ENCODE data around the gene KCNJ9. TPM values are rescaled to one million over a fixed set of nuclear protein-coding genes. Genes with fewer than 3 reads are reported as not detected.

The KCNJ9 gene
- total RNA-seq, 1 donor from 2014 or later = 0.19 TPM

- peak overlapping the region; percentile 36 for H3K4me3 Mint-ChIP-seq
- no peak overlapping the region for H3K27ac Mint-ChIP-seq (ENCODE audit: unreplicated experiment)
- DNase-seq (ENCODE audit: low read depth, low spot score) = no peak
- no peak for TF ChIP-seq CTCF (conservative IDR thresholded peaks at IDR 0.05)
- peaks cover 6% of the 10 kb centered on the region for H3K9me3 Mint-ChIP-seq
- peaks cover 77% of the 10 kb centered on the region for H3K4me1 Mint-ChIP-seq
- H3K36me3 Mint-ChIP-seq (ENCODE audit: low read depth) = peaks cover 2% of the 10 kb centered on the region
- H3K27me3 Mint-ChIP-seq (ENCODE audit: low read depth) = peaks cover 56% of the 10 kb centered on the region
These were observed 28.4 kb upstream of the KCNJ9 start for GRCh38 chr1:160052936-160053335.

GRCh38 chr1:160053548-160054365 is 27.6 kb upstream of the KCNJ9 start:
- H3K9me3 Mint-ChIP-seq = peaks cover 6% of the 10 kb centered on the region
- no peak overlapping the region for H3K27ac Mint-ChIP-seq (ENCODE audit: unreplicated experiment)
- H3K4me3 Mint-ChIP-seq = peak overlapping the region; percentile 36
- H3K27me3 Mint-ChIP-seq (ENCODE audit: low read depth) = peaks cover 54% of the 10 kb centered on the region
- peaks cover 73% of the 10 kb centered on the region for H3K4me1 Mint-ChIP-seq
- TF ChIP-seq CTCF (conservative IDR thresholded peaks at IDR 0.05) = no peak
- H3K36me3 Mint-ChIP-seq (ENCODE audit: low read depth) = peaks cover 2% of the 10 kb centered on the region
- peak; percentile 30 for DNase-seq (ENCODE audit: low read depth, low spot score)

GRCh38 chr1:160056648-160057169 is 24.6 kb upstream of the KCNJ9 start:
- H3K27me3 Mint-ChIP-seq (ENCODE audit: low read depth) = peaks cover 42% of the 10 kb centered on the region
- peaks cover 1% of the 10 kb centered on the region for H3K36me3 Mint-ChIP-seq (ENCODE audit: low read depth)
- DNase-seq (ENCODE audit: low read depth, low spot score) = no peak
- H3K4me1 Mint-ChIP-seq = peaks cover 72% of the 10 kb centered on the region
- no peak overlapping the region for H3K4me3 Mint-ChIP-seq
- H3K9me3 Mint-ChIP-seq = peaks cover 5% of the 10 kb centered on the region
- no peak for TF ChIP-seq CTCF (conservative IDR thresholded peaks at IDR 0.05)
- H3K27ac Mint-ChIP-seq (ENCODE audit: unreplicated experiment) = peak overlapping the region; percentile 7

GRCh38 chr1:160058087-160058486 is 23.3 kb upstream of the KCNJ9 start:
- Mint-ChIP-seq H3K27me3 (ENCODE audit: low read depth) (peaks cover 34% of the 10 kb centered on the region), H3K4me3 (no peak overlapping the region)
- DNase-seq (ENCODE audit: low read depth, low spot score) = no peak

More at GRCh38 chr1:160058087-160058486, 23.3 kb upstream of the KCNJ9 start:
- H3K4me1 Mint-ChIP-seq = peaks cover 71% of the 10 kb centered on the region
- H3K36me3 Mint-ChIP-seq (ENCODE audit: low read depth) = no peaks in the 10 kb centered on the region
- peak; percentile 23 for TF ChIP-seq CTCF (conservative IDR thresholded peaks at IDR 0.05)
- H3K27ac Mint-ChIP-seq (ENCODE audit: unreplicated experiment) = no peak overlapping the region
- peaks cover 2% of the 10 kb centered on the region for H3K9me3 Mint-ChIP-seq

All from neural crest cell (in vitro differentiated cells).